Endothelial cell (in vitro differentiated cells): Measurements from ENCODE around the gene SAP30L. TPM values are rescaled to one million over a fixed set of nuclear protein-coding genes. Genes with fewer than 3 reads are reported as not detected.

Experiments used
- DNase-seq: peaks from one replicate; pipeline ENCODE4 v3.0.0; 2021; ENCODE audit warnings: low spot score
- H3K27ac Mint-ChIP-seq: one replicate; pipeline ENCODE4 v1.8.0; 2021; ENCODE audit warnings: mixed read lengths, inconsistent platforms; ENCODE audit not compliant: unreplicated experiment
- H3K27me3 Mint-ChIP-seq: one replicate; pipeline ENCODE4 v1.8.0; 2021; ENCODE audit warnings: mild to moderate bottlenecking, moderate library complexity, mixed read lengths, inconsistent platforms; ENCODE audit not compliant: unreplicated experiment
- H3K36me3 Mint-ChIP-seq: one replicate; pipeline ENCODE4 v1.8.0; 2021; ENCODE audit warnings: mild to moderate bottlenecking, low read depth, mixed read lengths, inconsistent platforms; ENCODE audit not compliant: unreplicated experiment
- H3K4me1 Mint-ChIP-seq: one replicate; pipeline ENCODE4 v1.8.0; 2021; ENCODE audit warnings: mild to moderate bottlenecking, mixed read lengths, inconsistent platforms; ENCODE audit not compliant: unreplicated experiment
- H3K4me3 Mint-ChIP-seq: one replicate; pipeline ENCODE4 v1.8.0; 2021; ENCODE audit warnings: mild to moderate bottlenecking, mixed read lengths, inconsistent platforms; ENCODE audit not compliant: unreplicated experiment
- H3K9me3 Mint-ChIP-seq: one replicate; pipeline ENCODE4 v1.8.0; 2021; ENCODE audit warnings: mixed read lengths, inconsistent platforms; ENCODE audit not compliant: unreplicated experiment
- total RNA-seq: library from RNA; stranded (reverse); fragmentation: NEBNext Ultra II Directional; extraction: Animal tissue kit (Norgen Biotek cat#: 25700); gene quantifications from one replicate; pipeline ENCODE4 v1.2.1, GENCODE V29; 2021; ENCODE audit not compliant: unreplicated experiment
- TF ChIP-seq, protein P1 (sequence below): fragments of 200-600 bp; sonication (generic); IDR thresholded peaks from one replicate; pipeline ENCODE4 v1.5.0; 2021; ENCODE audit warnings: antibody characterized with exemption; ENCODE audit not compliant: unreplicated experiment

SAP30L gene
- total RNA-seq, 1 donor from 2014 or later, result 40.8 TPM

GRCh38 chr5:154428208-154428607, 17.6 kb upstream of the SAP30L start:
- TF ChIP-seq, protein P1, sequence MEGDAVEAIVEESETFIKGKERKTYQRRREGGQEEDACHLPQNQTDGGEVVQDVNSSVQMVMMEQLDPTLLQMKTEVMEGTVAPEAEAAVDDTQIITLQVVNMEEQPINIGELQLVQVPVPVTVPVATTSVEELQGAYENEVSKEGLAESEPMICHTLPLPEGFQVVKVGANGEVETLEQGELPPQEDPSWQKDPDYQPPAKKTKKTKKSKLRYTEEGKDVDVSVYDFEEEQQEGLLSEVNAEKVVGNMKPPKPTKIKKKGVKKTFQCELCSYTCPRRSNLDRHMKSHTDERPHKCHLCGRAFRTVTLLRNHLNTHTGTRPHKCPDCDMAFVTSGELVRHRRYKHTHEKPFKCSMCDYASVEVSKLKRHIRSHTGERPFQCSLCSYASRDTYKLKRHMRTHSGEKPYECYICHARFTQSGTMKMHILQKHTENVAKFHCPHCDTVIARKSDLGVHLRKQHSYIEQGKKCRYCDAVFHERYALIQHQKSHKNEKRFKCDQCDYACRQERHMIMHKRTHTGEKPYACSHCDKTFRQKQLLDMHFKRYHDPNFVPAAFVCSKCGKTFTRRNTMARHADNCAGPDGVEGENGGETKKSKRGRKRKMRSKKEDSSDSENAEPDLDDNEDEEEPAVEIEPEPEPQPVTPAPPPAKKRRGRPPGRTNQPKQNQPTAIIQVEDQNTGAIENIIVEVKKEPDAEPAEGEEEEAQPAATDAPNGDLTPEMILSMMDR, result no peak

GRCh38 chr5:154429341-154429740, 16.5 kb upstream of the SAP30L start:
- Mint-ChIP-seq H3K27ac (no peak overlapping the region), H3K27me3 (peaks cover 2% of the 10 kb centered on the region), H3K36me3 (no peaks in the 10 kb centered on the region), H3K4me1 (no peaks in the 10 kb centered on the region), H3K4me3 (no peak overlapping the region), H3K9me3 (no peaks in the 10 kb centered on the region)
- DNase-seq, result no peak
- TF ChIP-seq, protein P1, result no peak

More at GRCh38 chr5:154428208-154428607, 17.6 kb upstream of the SAP30L start:
- H3K27me3 Mint-ChIP-seq, result peaks cover 2% of the 10 kb centered on the region
- no peak overlapping the region for H3K4me3 Mint-ChIP-seq
- no peaks in the 10 kb centered on the region for H3K36me3 Mint-ChIP-seq
- no peak overlapping the region for H3K27ac Mint-ChIP-seq
- no peaks in the 10 kb centered on the region for H3K4me1 Mint-ChIP-seq
- DNase-seq, result no peak
- H3K9me3 Mint-ChIP-seq, result no peaks in the 10 kb centered on the region

DNA sequence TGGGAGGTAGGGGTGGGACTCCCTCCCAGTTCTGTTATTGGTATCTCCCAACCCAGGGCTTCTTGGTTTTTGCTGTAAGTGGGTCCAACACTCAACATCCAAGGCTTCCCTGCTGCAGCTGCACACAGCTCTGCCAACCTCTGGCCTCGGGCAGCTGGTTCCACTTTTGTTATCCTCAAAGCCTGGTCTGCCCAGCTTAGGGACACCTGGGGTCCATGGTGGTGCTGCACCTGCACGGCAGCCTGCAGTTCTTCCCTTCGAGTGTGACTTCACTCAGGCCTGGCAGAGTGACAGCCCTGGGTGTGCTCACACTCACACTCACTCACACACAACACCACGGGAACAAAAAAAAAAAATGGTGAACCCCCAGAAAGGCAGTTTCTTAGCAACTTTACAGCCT, 15.3 kb upstream of the SAP30L start:
- H3K27me3 Mint-ChIP-seq, result peaks cover 2% of the 10 kb centered on the region
- H3K9me3 Mint-ChIP-seq, result no peaks in the 10 kb centered on the region
- peaks cover 5% of the 10 kb centered on the region for H3K36me3 Mint-ChIP-seq
- H3K4me1 Mint-ChIP-seq, result no peaks in the 10 kb centered on the region
- TF ChIP-seq, protein P1, result no peak
- no peak overlapping the region for H3K4me3 Mint-ChIP-seq
- H3K27ac Mint-ChIP-seq, result no peak overlapping the region
- DNase-seq, result no peak

- H3K4me3 Mint-ChIP-seq, result no peak overlapping the region
- no peak for DNase-seq
- TF ChIP-seq, protein P1, result no peak
- peaks cover 10% of the 10 kb centered on the region for H3K36me3 Mint-ChIP-seq
- peaks cover 2% of the 10 kb centered on the region for H3K27me3 Mint-ChIP-seq
- no peak overlapping the region for H3K27ac Mint-ChIP-seq
- no peaks in the 10 kb centered on the region for H3K9me3 Mint-ChIP-seq
- no peaks in the 10 kb centered on the region for H3K4me1 Mint-ChIP-seq
These were observed 14.7 kb upstream of the SAP30L start for GRCh38 chr5:154430961-154431630.

GRCh38 chr5:154435226-154435625, 10.6 kb upstream of the SAP30L start:
- Mint-ChIP-seq H3K4me3 (no peak overlapping the region), H3K27ac (no peak overlapping the region), H3K4me1 (peaks cover 3% of the 10 kb centered on the region), H3K9me3 (no peaks in the 10 kb centered on the region), H3K36me3 (peaks cover 24% of the 10 kb centered on the region), H3K27me3 (peaks cover 2% of the 10 kb centered on the region)
- TF ChIP-seq, protein P1, result no peak
- no peak for DNase-seq
